HCT116 (cell line): Measurements from ENCODE around the gene NTMT2. TPM values are rescaled to one million over a fixed set of nuclear protein-coding genes. Genes with fewer than 3 reads are reported as not detected.

Source experiments
- ATAC-seq: fragments of 200-7000 bp; cut with Tn5 transposase; 2 replicates; pipeline ENCODE4 v1.9.1; 2020; ENCODE audit warnings: mild to moderate bottlenecking, moderate library complexity
- BruUV-seq: library from RNA; stranded (reverse); fragments of 400-500 nt; replicated peaks from 2 replicates; lab custom pipeline; 2021; lab: Mats Ljungman, UMichigan
- CTCF ChIA-PET: fragments of 300-600 bp; sonication (Branson Sonifier 250); formaldehyde crosslinking; loops from one replicate; lab custom pipeline; 2021; ENCODE audit warnings: antibody characterized with exemption; lab: Charles Lee
- POLR2A ChIA-PET: fragments of 300-600, 350-600 bp; sonication (Branson Sonifier 250); formaldehyde crosslinking; loops from one replicate; lab custom pipeline; 2021; ENCODE audit warnings: antibody characterized with exemption; lab: Charles Lee
- RAD21 ChIA-PET, 2 experiments: fragments of 300-600 bp; sonication (Branson Sonifier 250); formaldehyde crosslinking; loops; one replicate each; lab custom pipeline; 2023; ENCODE audit warnings: low total read pairs in 2 of 2; ENCODE audit not compliant: uncharacterized antibody in 2 of 2, unreplicated experiment in 2 of 2, low non-redundant PET in 1 of 2; lab: Charles Lee
- DNase-seq: peaks from one replicate; pipeline ENCODE4 v3.0.0-alpha.2; 2010; ENCODE audit warnings: low read depth, low spot score
- H2AFZ ChIP-seq: fragments of 200-600 bp; shearing (Covaris generic), sonication (generic); 2 replicates; pipeline ENCODE4 v1.6.1; 2017; ENCODE audit warnings: low read depth, mixed run types, mixed read lengths, antibody characterized with exemption, low read length; ENCODE audit not compliant: poor library complexity, severe bottlenecking
- H3K27ac ChIP-seq: 2 replicates; pipeline ENCODE4 v1.5.1; 2012; ENCODE audit warnings: low read depth, low read length
- H3K27me3 ChIP-seq: fragments of 200-600 bp; sonication (generic); 2 replicates; pipeline ENCODE4 v1.6.1; 2016; ENCODE audit warnings: mixed run types, low read length, mixed read lengths; ENCODE audit not compliant: insufficient read depth
- H3K36me3 ChIP-seq, 2 experiments: fragments of 200-500 bp in 1 of 2; fragments of 200-600 bp in 1 of 2; sonication (Bioruptor generic) in 1 of 2; sonication (generic) in 1 of 2; 2 replicates each; pipeline versions ENCODE4 v1.5.1 to v1.6.1; 2014 to 2016; ENCODE audit warnings: low read length in 2 of 2, inconsistent platforms in 1 of 2, mixed read lengths in 1 of 2, mixed run types in 1 of 2; ENCODE audit not compliant: insufficient read depth in 2 of 2, control insufficient read depth in 1 of 2
- H3K4me1 ChIP-seq, 2 experiments: fragments of 200-600 bp in 1 of 2; sonication (generic) in 1 of 2; 2 replicates each; pipeline versions ENCODE4 v1.5.1 to v1.6.1; 2012 to 2017; ENCODE audit warnings: low read length in 2 of 2, inconsistent platforms in 1 of 2, mild to moderate bottlenecking in 1 of 2, mixed read lengths in 1 of 2, mixed run types in 1 of 2, moderate library complexity in 1 of 2; ENCODE audit not compliant: insufficient read depth in 2 of 2, control insufficient read depth in 1 of 2
- H3K4me2 ChIP-seq: fragments of 200-600 bp; sonication (generic); 2 replicates; pipeline ENCODE4 v1.6.1; 2017; ENCODE audit warnings: mixed run types, low read length, mixed read lengths
- H3K4me3 ChIP-seq, 2 experiments: fragments of 200-600 bp in 1 of 2; sonication (generic) in 1 of 2; replicated peaks in 1 of 2; 2 replicates each; pipeline ENCODE4 v1.5.1; 2011 to 2016; ENCODE audit warnings: low read length in 2 of 2, control low read depth in 1 of 2, low read depth in 1 of 2, mild to moderate bottlenecking in 1 of 2, mixed read lengths in 1 of 2, mixed run types in 1 of 2
- H3K79me2 ChIP-seq: fragments of 200-600 bp; sonication (generic); 2 replicates; pipeline ENCODE4 v1.6.1; 2017; ENCODE audit warnings: mild to moderate bottlenecking, mixed run types, low read length, moderate library complexity, mixed read lengths; ENCODE audit not compliant: insufficient read depth
- H3K9ac ChIP-seq: fragments of 200-600 bp; sonication (generic); 2 replicates; pipeline ENCODE4 v1.6.1; 2016; ENCODE audit warnings: low read length, mixed read lengths
- H3K9me2 ChIP-seq: fragments of 200-600 bp; sonication (generic), shearing (Covaris generic); 2 replicates; pipeline ENCODE4 v1.6.1; 2017; ENCODE audit warnings: mixed run types, mild to moderate bottlenecking, moderate library complexity; ENCODE audit not compliant: insufficient read depth
- H3K9me3 ChIP-seq, 2 experiments: fragments of 200-500 bp in 1 of 2; fragments of 200-600 bp in 1 of 2; sonication (Bioruptor generic) in 1 of 2; sonication (generic) in 1 of 2; 2 replicates each; pipeline ENCODE4 v1.6.1; 2014 to 2017; ENCODE audit warnings: low read length in 2 of 2, mixed read lengths in 2 of 2, inconsistent platforms in 1 of 2, low read depth in 1 of 2, mild to moderate bottlenecking in 1 of 2, mixed run types in 1 of 2, moderate library complexity in 1 of 2; ENCODE audit not compliant: control insufficient read depth in 1 of 2, insufficient read depth in 1 of 2
- H4K20me1 ChIP-seq: fragments of 200-600 bp; sonication (generic), shearing (Covaris generic); 2 replicates; pipeline ENCODE4 v1.6.1; 2017; ENCODE audit warnings: mixed run types, mild to moderate bottlenecking, moderate library complexity; ENCODE audit not compliant: insufficient read depth
- EGR1 ChIP-seq: IDR thresholded peaks from 2 replicates; pipeline ENCODE4 v1.6.1; 2012; ENCODE audit warnings: low read depth
- EZH2 ChIP-seq: fragments of 200-600 bp; sonication (generic); IDR thresholded peaks from 2 replicates; pipeline ENCODE4 v1.6.1; 2017; ENCODE audit warnings: antibody characterized with exemption, mixed run types
- EZH2phosphoT487 ChIP-seq: fragments of 200-600 bp; IDR thresholded peaks from 2 replicates; pipeline ENCODE4 v1.6.1; 2018; ENCODE audit warnings: antibody characterized with exemption, borderline replicate concordance
- POLR2AphosphoS5 ChIP-seq: IDR thresholded peaks from 2 replicates; pipeline ENCODE4 v1.6.1; 2011; ENCODE audit warnings: mild to moderate bottlenecking, low read depth, low read length, moderate library complexity
- SRF ChIP-seq: IDR thresholded peaks from 2 replicates; pipeline ENCODE4 v1.6.1; 2012; ENCODE audit warnings: low read depth
- YY1 ChIP-seq: IDR thresholded peaks from 2 replicates; pipeline ENCODE4 v1.6.1; 2011; ENCODE audit warnings: low read length, low read depth, moderate library complexity, mild to moderate bottlenecking; ENCODE audit not compliant: insufficient replicate concordance; ENCODE audit errors: extremely low read depth
- ZBTB33 ChIP-seq: IDR thresholded peaks from 2 replicates; pipeline ENCODE4 v1.6.1; 2011; ENCODE audit warnings: mild to moderate bottlenecking, low read length, moderate library complexity; ENCODE audit not compliant: insufficient replicate concordance; ENCODE audit errors: extremely low read depth
- ZFX ChIP-seq: fragments of 450-650 bp; IDR thresholded peaks from 2 replicates; pipeline ENCODE4 v1.6.1; 2017
- intact Hi-C: fragments of 100-400 bp; cut with micrococcal nuclease; formaldehyde crosslinking; loops from 2 replicates; pipeline ENCODE4 v1.10.0; 2022
- total RNA-seq: library from RNA; stranded (reverse); gene quantifications from one replicate; pipeline ENCODE4 v1.2.1, GENCODE V29; 2021; ENCODE audit not compliant: unreplicated experiment

The NTMT2 gene
- total RNA-seq, 1 experiment from 2014 or later = not detected

DNA sequence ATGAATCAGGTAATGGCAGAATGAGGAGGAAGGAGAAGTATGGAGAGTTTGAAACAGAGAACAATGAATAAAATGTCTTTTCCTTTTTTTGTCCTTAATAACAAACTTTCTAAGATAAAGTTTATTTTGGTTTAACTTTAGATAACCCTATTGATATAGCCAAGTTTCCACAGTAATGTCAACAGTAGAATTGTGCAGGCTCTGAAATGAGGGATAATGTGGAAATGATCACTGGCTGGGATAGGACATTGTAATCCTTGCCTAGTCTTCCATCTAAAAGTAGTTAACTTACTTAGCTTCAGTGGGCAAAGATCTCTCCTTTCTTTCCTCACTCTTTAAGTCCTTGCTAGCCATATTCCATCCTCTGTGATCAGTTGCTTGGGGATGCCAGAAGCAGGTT lies 52.8 kb downstream of the NTMT2 start:
- no peak overlapping the region for H2AFZ ChIP-seq
- no peak overlapping the region for H3K4me2 ChIP-seq
- ChIA-PET CTCF (no interaction called here), RAD21 (no interaction called here), POLR2A (no interaction called here)
- TF ChIP-seq ZFX = no peak
- no peak for TF ChIP-seq EGR1
- no peak for TF ChIP-seq ZBTB33
- TF ChIP-seq SRF = no peak
- intact Hi-C loops = no loop called here
- BruUV-seq = no TSS peak
- ATAC-seq (no peak), DNase-seq (no peak)
- H3K4me1 ChIP-seq = no peaks in the 10 kb centered on the region
- no peaks in the 10 kb centered on the region for H3K36me3 ChIP-seq
- no peaks in the 10 kb centered on the region for H3K79me2 ChIP-seq
- H3K4me3 ChIP-seq = no peak overlapping the region
- H3K27me3 ChIP-seq = no peaks in the 10 kb centered on the region
- H3K9ac ChIP-seq = no peak overlapping the region
- no peaks in the 10 kb centered on the region for H3K9me3 ChIP-seq
- H4K20me1 ChIP-seq = no peaks in the 10 kb centered on the region
- H3K27ac ChIP-seq = no peak overlapping the region
- no peaks in the 10 kb centered on the region for H3K9me2 ChIP-seq

DNA sequence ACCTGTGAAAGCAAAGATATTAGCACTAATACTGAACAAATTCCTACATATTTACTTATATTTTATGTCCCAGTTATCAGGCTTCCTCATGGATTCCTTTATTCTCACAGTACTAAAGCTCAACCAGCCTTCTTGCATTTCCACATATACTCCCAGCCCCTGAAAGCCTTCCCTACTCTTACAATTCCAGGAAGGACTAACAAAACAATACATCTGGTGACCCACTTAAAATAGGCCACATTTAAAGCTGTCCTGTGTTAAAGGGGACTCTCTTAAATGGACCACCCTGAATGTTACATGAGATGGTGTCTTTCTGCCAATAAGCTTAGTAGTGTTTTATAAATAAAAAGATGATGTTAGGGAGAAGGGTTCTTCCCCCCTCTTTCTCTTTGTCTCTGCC lies 54.4 kb downstream of the NTMT2 start:
- no peak overlapping the region for H3K27ac ChIP-seq
- no peaks in the 10 kb centered on the region for H3K9me3 ChIP-seq
- no peaks in the 10 kb centered on the region for H3K79me2 ChIP-seq
- intact Hi-C loops = no loop called here
- no peak for ATAC-seq
- H2AFZ ChIP-seq = no peak overlapping the region
- H3K27me3 ChIP-seq = no peaks in the 10 kb centered on the region
- no peaks in the 10 kb centered on the region for H3K4me1 ChIP-seq
- no peaks in the 10 kb centered on the region for H3K9me2 ChIP-seq
- no peak for TF ChIP-seq POLR2AphosphoS5
- TF ChIP-seq EZH2phosphoT487 = no peak
- TF ChIP-seq YY1 = no peak
- no peak for TF ChIP-seq EZH2
- ChIA-PET POLR2A (no interaction called here), RAD21 (no interaction called here), CTCF (no interaction called here)
- H3K4me2 ChIP-seq = no peak overlapping the region
- no peaks in the 10 kb centered on the region for H3K36me3 ChIP-seq
- no TSS peak for BruUV-seq
- no peak for DNase-seq
- no peak overlapping the region for H3K9ac ChIP-seq
- no peaks in the 10 kb centered on the region for H4K20me1 ChIP-seq
- H3K4me3 ChIP-seq = no peak overlapping the region
